ENCODE measurements around the gene CAMK1G. TPM values are rescaled to one million over a fixed set of nuclear protein-coding genes. Genes with fewer than 3 reads are reported as not detected.

CAMK1G gene
- total and polyA plus RNA-seq, 2 donors (not counting 1 experiment from before 2014, with no cell fraction given), result not detected

DNA sequence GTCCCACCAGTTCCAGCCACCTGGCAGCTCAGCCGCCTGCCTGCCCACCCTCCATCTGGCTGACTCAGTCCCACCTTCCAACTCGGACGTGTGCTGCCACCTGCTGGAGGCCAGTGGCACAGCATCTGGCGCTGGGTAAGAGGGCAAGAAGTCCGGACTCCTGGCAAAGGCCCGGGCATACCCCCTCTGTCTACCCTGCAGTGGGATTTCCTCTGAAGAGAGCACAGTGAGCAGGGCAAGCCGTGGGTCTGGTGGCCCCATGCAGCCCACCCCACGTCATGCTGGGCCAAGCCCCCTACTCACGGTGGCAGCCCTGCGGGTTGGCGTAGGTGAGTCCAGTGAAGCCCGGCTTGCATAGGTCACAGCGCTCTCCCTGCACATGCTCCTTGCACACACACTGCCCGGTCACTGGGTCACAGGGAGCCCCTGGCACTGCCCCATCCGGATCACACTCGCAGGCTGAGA is 44.2 kb downstream of the CAMK1G start:
- ATAC-seq (ENCODE audit: low read depth) (peak; percentile 84), DNase-seq (peak; percentile 69)
- no peak overlapping the region for H3K4me3 ChIP-seq (ENCODE audit: control extremely low read depth in 1 of 5, extremely low read depth in 1 of 5, insufficient read depth in 1 of 5, low read depth in 2 of 5, low read length in 4 of 5)
- H3K36me3 ChIP-seq (replicated peaks in 1 of 2; ENCODE audit: control extremely low read depth in 1 of 2, control insufficient read depth in 1 of 2, extremely low read depth in 1 of 2, insufficient read depth in 2 of 2, low read length in 1 of 2), result no peaks in the 10 kb centered on the region
- H3K9ac ChIP-seq (ENCODE audit: low read length), result no peak overlapping the region
- Mint-ChIP-seq H3K9me3 (ENCODE audit: insufficient read depth) (no peaks in the 10 kb centered on the region), H3K4me1 (peaks cover 3% of the 10 kb centered on the region), H3K27ac (peak overlapping the region; percentile 2), H3K27me3 (peaks cover 9% of the 10 kb centered on the region), H3K4me3 (no peak overlapping the region)
- no peak overlapping the region for H2AFZ ChIP-seq (ENCODE audit: insufficient read depth, low read depth, low read length, poor library complexity, severe bottlenecking)
- H3K4me1 ChIP-seq (ENCODE audit: control insufficient read depth in 2 of 2, insufficient read depth in 2 of 2, low read length in 2 of 2), result no peaks in the 10 kb centered on the region
- WGBS (ENCODE audit: insufficient coverage), result 42% methylated on average over 16 of the region's 16 CpGs
- peaks cover 0 to 7% (median 2%) of the 10 kb centered on the region in 4 experiments for H3K27me3 ChIP-seq (replicated peaks in 1 of 4; ENCODE audit: control extremely low read depth in 1 of 4, control insufficient read depth in 3 of 4, insufficient read depth in 4 of 4, low read length in 3 of 4)
- intact Hi-C loops (cut with micrococcal nuclease), result loop anchor here (1.0 kb wide), 3 partner anchors 50 to 66 kb away; no protein-coding TSS in a partner anchor
- H3K4me2 ChIP-seq (replicated peaks; ENCODE audit: low read depth, low read length, poor library complexity, severe bottlenecking), result no peak overlapping the region
- H3K27ac ChIP-seq (ENCODE audit: low read length in 2 of 2), result no peak overlapping the region
- no peaks in the 10 kb centered on the region for H3K79me2 ChIP-seq (ENCODE audit: control insufficient read depth, insufficient read depth, low read length)
- ChIA-PET POLR2A (no interaction called here), CTCF (interaction anchor here (0.6 to 1.2 kb wide), 5 partner anchors 14 to 62 kb away, joined by 3 to 7 read pairs (median 4); no protein-coding TSS in a partner anchor)
- no peaks in the 10 kb centered on the region for H4K20me1 ChIP-seq (ENCODE audit: control insufficient read depth, insufficient read depth, low read length, poor library complexity, severe bottlenecking)
- no peak for TF ChIP-seq EZH2 (IDR thresholded peaks at IDR 0.05; ENCODE audit: borderline replicate concordance, insufficient read depth, low read depth, low read length, poor library complexity, severe bottlenecking)
- TF ChIP-seq, protein P1, sequence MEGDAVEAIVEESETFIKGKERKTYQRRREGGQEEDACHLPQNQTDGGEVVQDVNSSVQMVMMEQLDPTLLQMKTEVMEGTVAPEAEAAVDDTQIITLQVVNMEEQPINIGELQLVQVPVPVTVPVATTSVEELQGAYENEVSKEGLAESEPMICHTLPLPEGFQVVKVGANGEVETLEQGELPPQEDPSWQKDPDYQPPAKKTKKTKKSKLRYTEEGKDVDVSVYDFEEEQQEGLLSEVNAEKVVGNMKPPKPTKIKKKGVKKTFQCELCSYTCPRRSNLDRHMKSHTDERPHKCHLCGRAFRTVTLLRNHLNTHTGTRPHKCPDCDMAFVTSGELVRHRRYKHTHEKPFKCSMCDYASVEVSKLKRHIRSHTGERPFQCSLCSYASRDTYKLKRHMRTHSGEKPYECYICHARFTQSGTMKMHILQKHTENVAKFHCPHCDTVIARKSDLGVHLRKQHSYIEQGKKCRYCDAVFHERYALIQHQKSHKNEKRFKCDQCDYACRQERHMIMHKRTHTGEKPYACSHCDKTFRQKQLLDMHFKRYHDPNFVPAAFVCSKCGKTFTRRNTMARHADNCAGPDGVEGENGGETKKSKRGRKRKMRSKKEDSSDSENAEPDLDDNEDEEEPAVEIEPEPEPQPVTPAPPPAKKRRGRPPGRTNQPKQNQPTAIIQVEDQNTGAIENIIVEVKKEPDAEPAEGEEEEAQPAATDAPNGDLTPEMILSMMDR (IDR thresholded peaks at IDR 0.05), result peak; percentile 96
- H3K9me3 ChIP-seq (ENCODE audit: control extremely low read depth in 1 of 3, control insufficient read depth in 2 of 3, insufficient read depth in 1 of 3, low read length in 2 of 3), result no peaks in the 10 kb centered on the region

DNA sequence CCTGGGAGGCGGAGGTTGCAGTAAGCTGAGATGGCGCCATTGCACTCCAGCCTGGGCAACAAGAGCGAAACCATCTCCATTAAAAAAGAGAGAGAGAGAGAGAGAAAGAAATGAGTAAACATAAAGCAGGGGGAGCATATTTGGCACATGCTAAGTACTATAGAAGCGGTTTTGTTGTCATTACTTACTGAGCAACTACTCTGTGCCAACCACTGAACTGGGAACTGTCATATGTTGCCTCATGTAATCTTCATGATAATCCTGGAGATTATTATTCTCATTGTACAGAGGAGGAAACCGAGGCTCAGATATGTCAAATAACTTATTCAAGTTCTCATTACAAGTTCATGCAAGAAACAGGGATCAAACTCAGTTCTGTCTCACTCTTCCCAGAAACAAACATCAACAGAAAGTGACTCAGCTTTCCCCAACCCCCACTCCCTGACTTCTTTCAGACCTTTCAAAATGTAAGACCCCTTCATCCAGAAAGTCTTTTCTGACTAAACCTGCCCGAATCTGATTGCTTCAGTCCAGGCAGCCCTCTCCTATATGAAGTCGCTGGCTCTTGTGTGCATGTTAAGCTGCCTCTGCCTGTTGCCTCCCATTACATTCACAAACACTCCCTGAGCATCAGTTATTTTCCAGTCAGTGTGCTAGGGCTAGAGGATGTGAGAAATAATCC is 45.2 kb downstream of the CAMK1G start:
- no peak overlapping the region for H3K27ac ChIP-seq (ENCODE audit: low read length in 2 of 2)
- no peak overlapping the region for H3K4me2 ChIP-seq (replicated peaks; ENCODE audit: low read depth, low read length, poor library complexity, severe bottlenecking)
- TF ChIP-seq, protein P1 (IDR thresholded peaks at IDR 0.05), result no peak
- TF ChIP-seq EZH2 (IDR thresholded peaks at IDR 0.05; ENCODE audit: borderline replicate concordance, insufficient read depth, low read depth, low read length, poor library complexity, severe bottlenecking), result no peak
- peaks cover 0 to 7% (median 2%) of the 10 kb centered on the region in 4 experiments for H3K27me3 ChIP-seq (replicated peaks in 1 of 4; ENCODE audit: control extremely low read depth in 1 of 4, control insufficient read depth in 3 of 4, insufficient read depth in 4 of 4, low read length in 3 of 4)
- no peaks in the 10 kb centered on the region for H3K36me3 ChIP-seq (replicated peaks in 1 of 2; ENCODE audit: control extremely low read depth in 1 of 2, control insufficient read depth in 1 of 2, extremely low read depth in 1 of 2, insufficient read depth in 2 of 2, low read length in 1 of 2)
- 79% methylated on average over 2 of the region's 7 CpGs for WGBS (ENCODE audit: insufficient coverage)
- intact Hi-C loops (cut with micrococcal nuclease), result no loop called here
- no peak for ATAC-seq (ENCODE audit: low read depth)
- ChIA-PET CTCF (no interaction called here), POLR2A (no interaction called here)
- H3K9me3 Mint-ChIP-seq (ENCODE audit: insufficient read depth), result no peaks in the 10 kb centered on the region
- no peaks in the 10 kb centered on the region for H4K20me1 ChIP-seq (ENCODE audit: control insufficient read depth, insufficient read depth, low read length, poor library complexity, severe bottlenecking)
- H3K9me3 ChIP-seq (ENCODE audit: control extremely low read depth in 1 of 3, control insufficient read depth in 2 of 3, insufficient read depth in 1 of 3, low read length in 2 of 3), result no peaks in the 10 kb centered on the region
- H3K9ac ChIP-seq (ENCODE audit: low read length), result no peak overlapping the region
- H3K27me3 Mint-ChIP-seq, result peaks cover 9% of the 10 kb centered on the region
- no peaks in the 10 kb centered on the region for H3K79me2 ChIP-seq (ENCODE audit: control insufficient read depth, insufficient read depth, low read length)
- peaks cover 6% of the 10 kb centered on the region for H3K4me1 Mint-ChIP-seq
- H3K4me3 Mint-ChIP-seq, result no peak overlapping the region
- H3K4me3 ChIP-seq (ENCODE audit: control extremely low read depth in 1 of 5, extremely low read depth in 1 of 5, insufficient read depth in 1 of 5, low read depth in 2 of 5, low read length in 4 of 5), result no peak overlapping the region
- DNase-seq, result no peak
- H3K4me1 ChIP-seq (ENCODE audit: control insufficient read depth in 2 of 2, insufficient read depth in 2 of 2, low read length in 2 of 2), result no peaks in the 10 kb centered on the region
- no peak overlapping the region for H2AFZ ChIP-seq (ENCODE audit: insufficient read depth, low read depth, low read length, poor library complexity, severe bottlenecking)
- no peak overlapping the region for H3K27ac Mint-ChIP-seq
